WTC11 (cell line): ENCODE results near the gene EGFR.

ENCODE experiments used
- ATF3 ChIP-seq: sonication (generic); formaldehyde crosslinking; conservative IDR thresholded peaks from 2 replicates; pipeline ENCODE4 v1.8.1; 2022; ENCODE audit warnings: mild to moderate bottlenecking, missing genetic modification reagents
- CREB1 ChIP-seq: sonication (generic); formaldehyde crosslinking; IDR thresholded peaks from 2 replicates; pipeline ENCODE4 v1.8.0; 2023; ENCODE audit warnings: mild to moderate bottlenecking, missing genetic modification reagents
- MAX ChIP-seq: sonication (generic); formaldehyde crosslinking; IDR thresholded peaks from 2 replicates; pipeline ENCODE4 v1.8.0; 2022; ENCODE audit warnings: mild to moderate bottlenecking, missing genetic modification reagents

GRCh38 chr7:55251911-55252310, 233.1 kb downstream of the EGFR start:
- no peak for TF ChIP-seq CREB1 (CRISPR knock-in tag)
- no peak for TF ChIP-seq ATF3
- no peak for TF ChIP-seq MAX
